T-helper 2 cell treated with Interferon-gamma antibody and Interleukin-4, amounts not matched to agents 5 μg/mL and 100 μg/mL, for 36 hours (primary cell): ENCODE results near the gene EHD4.

Experiments used
- DNase-seq: peaks from one replicate; pipeline ENCODE4 v3.0.0; 2021; ENCODE audit warnings: low spot score
- H3K27ac Mint-ChIP-seq: one replicate; pipeline ENCODE4 v1.8.0; 2021; ENCODE audit warnings: mild to moderate bottlenecking, mixed read lengths
- H3K27me3 Mint-ChIP-seq: one replicate; pipeline ENCODE4 v1.8.0; 2021; ENCODE audit warnings: low read depth, mixed read lengths
- H3K36me3 Mint-ChIP-seq: one replicate; pipeline ENCODE4 v1.8.0; 2021; ENCODE audit warnings: low read depth, mixed read lengths
- H3K4me1 Mint-ChIP-seq: one replicate; pipeline ENCODE4 v1.8.0; 2021; ENCODE audit warnings: low read depth, mixed read lengths
- H3K4me3 Mint-ChIP-seq: one replicate; pipeline ENCODE4 v1.8.0; 2022; ENCODE audit warnings: mild to moderate bottlenecking, moderate library complexity, mixed read lengths
- H3K9me3 Mint-ChIP-seq: one replicate; pipeline ENCODE4 v1.8.0; 2021; ENCODE audit warnings: mixed read lengths

EHD4 gene

DNA sequence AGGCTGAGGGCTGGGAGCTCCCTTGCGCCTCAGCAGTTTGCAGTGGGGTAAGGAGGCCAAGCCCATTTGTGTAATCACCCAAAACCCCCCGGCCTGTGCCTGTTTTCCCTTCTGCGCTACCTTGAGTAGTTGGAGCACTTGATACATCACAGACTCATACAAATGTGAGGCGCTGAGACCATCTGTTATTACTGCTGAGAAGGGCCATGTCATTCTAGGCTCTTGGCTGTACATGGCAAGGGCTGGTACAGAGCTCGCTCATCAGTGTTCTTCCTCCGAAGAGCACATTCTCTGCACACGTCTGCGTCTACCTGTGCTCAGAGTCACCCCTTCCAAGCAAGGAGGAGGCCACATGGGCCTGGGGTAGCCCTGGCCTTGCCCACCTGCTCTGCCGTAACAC is 124.4 kb downstream of the EHD4 start:
- Mint-ChIP-seq H3K36me3 (peaks cover 5% of the 10 kb centered on the region), H3K4me3 (no peak overlapping the region), H3K9me3 (no peaks in the 10 kb centered on the region), H3K27me3 (no peaks in the 10 kb centered on the region), H3K4me1 (peaks cover 1% of the 10 kb centered on the region), H3K27ac (no peak overlapping the region)
- no peak for DNase-seq

GRCh38 chr15:41847206-41847605 is 125.2 kb downstream of the EHD4 start:
- DNase-seq, result no peak
- H3K27ac Mint-ChIP-seq, result no peak overlapping the region
- H3K27me3 Mint-ChIP-seq, result no peaks in the 10 kb centered on the region
- H3K4me1 Mint-ChIP-seq, result peaks cover 1% of the 10 kb centered on the region
- H3K36me3 Mint-ChIP-seq, result peaks cover 5% of the 10 kb centered on the region
- no peak overlapping the region for H3K4me3 Mint-ChIP-seq
- H3K9me3 Mint-ChIP-seq, result no peaks in the 10 kb centered on the region
